MM.1S (cell line): ENCODE data around the gene CCDC158.

Experiments used
- DNase-seq: peaks from one replicate; pipeline ENCODE4 v3.0.0-alpha.2; 2015
- H2AFZ ChIP-seq: fragments of 300-600 bp; sonication (generic); 2 replicates; pipeline ENCODE4 v1.6.0; 2016; ENCODE audit warnings: antibody characterized with exemption, low read length
- H3F3A ChIP-seq: fragments of 300-600 bp; sonication (generic); 2 replicates; pipeline ENCODE4 v1.6.1; 2016; ENCODE audit warnings: mild to moderate bottlenecking, antibody characterized with exemption, low read length, moderate library complexity, mixed read lengths; ENCODE audit not compliant: insufficient read depth
- H3K27ac ChIP-seq: fragments of 300-600 bp; sonication (generic); 2 replicates; pipeline ENCODE4 v1.5.1; 2016; ENCODE audit warnings: mild to moderate bottlenecking, low read length
- H3K27me3 ChIP-seq: fragments of 300-600 bp; sonication (generic); replicated peaks from 2 replicates; pipeline ENCODE4 v1.6.0; 2016; ENCODE audit warnings: low read length; ENCODE audit not compliant: insufficient read depth
- H3K36me3 ChIP-seq: fragments of 300-600 bp; sonication (generic); replicated peaks from 2 replicates; pipeline ENCODE4 v1.6.1; 2016; ENCODE audit warnings: mild to moderate bottlenecking, low read length, mixed read lengths; ENCODE audit not compliant: insufficient read depth
- H3K4me1 ChIP-seq: fragments of 300-600 bp; sonication (generic); 2 replicates; pipeline ENCODE4 v1.6.1; 2016; ENCODE audit warnings: low read length, mixed read lengths
- H3K4me2 ChIP-seq: fragments of 300-600 bp; sonication (generic); 2 replicates; pipeline ENCODE4 v1.6.0; 2016; ENCODE audit warnings: low read depth, low read length
- H3K4me3 ChIP-seq: fragments of 300-600 bp; sonication (generic); 2 replicates; pipeline ENCODE4 v1.5.1; 2016; ENCODE audit warnings: low read length, mixed read lengths
- H3K79me2 ChIP-seq: fragments of 300-600 bp; sonication (generic); 2 replicates; pipeline ENCODE4 v1.6.1; 2016; ENCODE audit warnings: mixed run types, low read length, mixed read lengths
- H3K9ac ChIP-seq: fragments of 300-600 bp; sonication (generic); 2 replicates; pipeline ENCODE4 v1.6.1; 2016; ENCODE audit warnings: low read length, mixed read lengths
- H3K9me2 ChIP-seq: fragments of 300-600 bp; sonication (generic); replicated peaks from 2 replicates; pipeline ENCODE4 v1.6.1; 2016; ENCODE audit warnings: mild to moderate bottlenecking, low read length, mixed read lengths; ENCODE audit not compliant: insufficient read depth
- H3K9me3 ChIP-seq: fragments of 300-600 bp; sonication (generic); replicated peaks from 2 replicates; pipeline ENCODE4 v1.6.1; 2016; ENCODE audit warnings: mild to moderate bottlenecking, low read length, mixed read lengths; ENCODE audit not compliant: insufficient read depth
- H4K20me1 ChIP-seq: fragments of 300-600 bp; sonication (generic); 2 replicates; pipeline ENCODE4 v1.6.1; 2016; ENCODE audit warnings: mild to moderate bottlenecking, low read length, moderate library complexity, mixed read lengths; ENCODE audit not compliant: insufficient read depth
- EZH2 ChIP-seq: fragments of 300-600 bp; sonication (generic); optimal IDR thresholded peaks from 2 replicates; pipeline ENCODE3; 2017; ENCODE audit warnings: low read depth, mild to moderate bottlenecking, antibody characterized with exemption, low read length, mixed read lengths
- EZH2phosphoT487 ChIP-seq: fragments of 300-600 bp; sonication (generic); IDR thresholded peaks from 2 replicates; pipeline ENCODE4 v1.6.1; 2018; ENCODE audit warnings: antibody characterized with exemption, low read length
- TF ChIP-seq, protein P1 (sequence below): fragments of 300-600 bp; sonication (generic); IDR thresholded peaks from 2 replicates; pipeline ENCODE4 v1.5.1; 2016; ENCODE audit warnings: antibody characterized with exemption, low read length, mixed read lengths

Gene CCDC158

DNA sequence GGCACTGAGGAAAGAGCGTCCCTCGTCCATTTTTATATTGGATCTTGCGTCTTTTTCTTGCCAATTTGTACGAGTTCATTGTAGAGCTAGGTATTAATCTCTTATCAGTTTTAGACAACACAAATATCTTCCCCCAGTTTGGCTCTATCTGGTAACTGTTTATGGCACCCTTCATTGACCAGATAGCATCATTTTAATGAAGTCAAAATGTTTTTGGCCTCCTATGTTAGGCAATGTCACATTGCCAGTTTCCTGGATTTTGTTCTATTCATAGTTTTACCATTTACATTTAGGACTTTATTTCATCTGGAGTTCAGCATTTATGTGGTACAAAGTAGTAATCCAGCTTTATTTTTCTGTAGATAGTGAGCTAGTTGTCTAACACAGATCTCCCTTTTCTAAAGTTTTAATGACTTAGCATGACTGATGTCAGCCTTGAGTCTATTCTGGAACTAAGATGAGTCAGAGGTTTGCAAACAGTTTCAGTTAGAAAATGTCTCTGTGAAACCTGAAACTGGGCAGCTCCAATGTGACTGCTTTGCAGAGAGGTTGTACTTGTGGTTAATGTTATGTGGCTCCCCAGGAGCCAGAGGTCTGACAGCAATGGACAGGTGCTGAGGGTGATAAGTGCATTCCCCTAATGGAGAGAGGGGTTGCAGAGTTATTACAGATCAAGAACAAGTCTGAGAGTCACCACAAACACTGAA lies 119.7 kb downstream of the CCDC158 start:
- peak overlapping the region; percentile 53 for H3K4me2 ChIP-seq

DNA sequence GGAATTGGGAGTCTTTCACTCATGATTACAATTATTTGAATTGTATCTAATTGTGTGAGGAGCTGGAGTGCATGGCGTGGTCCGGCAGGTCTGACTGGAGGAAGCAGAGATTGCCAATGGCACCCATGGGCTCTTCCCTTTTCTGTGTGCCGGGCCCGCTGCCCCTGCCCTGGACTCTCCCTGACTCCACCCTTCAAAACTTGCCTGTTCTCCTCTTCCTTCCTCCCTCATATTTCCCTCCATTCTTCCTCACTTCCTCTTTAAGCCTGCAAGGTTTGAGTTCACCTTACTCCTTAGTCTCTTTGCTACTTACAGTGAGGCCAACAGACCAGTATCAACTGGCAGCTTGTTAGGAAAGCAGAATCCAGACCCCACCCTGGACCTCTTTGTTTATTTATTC lies 120.9 kb downstream of the CCDC158 start:
- Histone ChIP-seq H2AFZ (no peak overlapping the region), H3K4me3 (no peak overlapping the region), H3K9me3 (no peaks in the 10 kb centered on the region), H3F3A (peaks cover 21% of the 10 kb centered on the region), H3K4me1 (peaks cover 53% of the 10 kb centered on the region), H4K20me1 (no peaks in the 10 kb centered on the region), H3K27ac (no peak overlapping the region; the same call in 1 of the 2 replicates), H3K27me3 (no peaks in the 10 kb centered on the region), H3K4me2 (no peak overlapping the region), H3K9me2 (no peaks in the 10 kb centered on the region), H3K79me2 (peaks cover 16% of the 10 kb centered on the region), H3K9ac (no peak overlapping the region), H3K36me3 (no peaks in the 10 kb centered on the region)
- no peak for DNase-seq
- TF ChIP-seq EZH2phosphoT487 (no peak), EZH2 (no peak)
- TF ChIP-seq, protein P1, sequence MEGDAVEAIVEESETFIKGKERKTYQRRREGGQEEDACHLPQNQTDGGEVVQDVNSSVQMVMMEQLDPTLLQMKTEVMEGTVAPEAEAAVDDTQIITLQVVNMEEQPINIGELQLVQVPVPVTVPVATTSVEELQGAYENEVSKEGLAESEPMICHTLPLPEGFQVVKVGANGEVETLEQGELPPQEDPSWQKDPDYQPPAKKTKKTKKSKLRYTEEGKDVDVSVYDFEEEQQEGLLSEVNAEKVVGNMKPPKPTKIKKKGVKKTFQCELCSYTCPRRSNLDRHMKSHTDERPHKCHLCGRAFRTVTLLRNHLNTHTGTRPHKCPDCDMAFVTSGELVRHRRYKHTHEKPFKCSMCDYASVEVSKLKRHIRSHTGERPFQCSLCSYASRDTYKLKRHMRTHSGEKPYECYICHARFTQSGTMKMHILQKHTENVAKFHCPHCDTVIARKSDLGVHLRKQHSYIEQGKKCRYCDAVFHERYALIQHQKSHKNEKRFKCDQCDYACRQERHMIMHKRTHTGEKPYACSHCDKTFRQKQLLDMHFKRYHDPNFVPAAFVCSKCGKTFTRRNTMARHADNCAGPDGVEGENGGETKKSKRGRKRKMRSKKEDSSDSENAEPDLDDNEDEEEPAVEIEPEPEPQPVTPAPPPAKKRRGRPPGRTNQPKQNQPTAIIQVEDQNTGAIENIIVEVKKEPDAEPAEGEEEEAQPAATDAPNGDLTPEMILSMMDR: no peak

More for the DNA sequence above, 119.7 kb downstream of the CCDC158 start:
- H3K36me3 ChIP-seq: no peaks in the 10 kb centered on the region
- H3K79me2 ChIP-seq: peaks cover 28% of the 10 kb centered on the region
- H3K9ac ChIP-seq: peak overlapping the region; percentile 38; the same call in 1 of the 2 replicates
- H3K4me3 ChIP-seq: no peak overlapping the region
- no peaks in the 10 kb centered on the region for H4K20me1 ChIP-seq
- H3F3A ChIP-seq: peaks cover 33% of the 10 kb centered on the region
- peaks cover 58% of the 10 kb centered on the region for H3K4me1 ChIP-seq
- peak overlapping the region; percentile 88 for H3K27ac ChIP-seq
- no peaks in the 10 kb centered on the region for H3K27me3 ChIP-seq
- peak; percentile 98 for DNase-seq
- no peaks in the 10 kb centered on the region for H3K9me2 ChIP-seq
- TF ChIP-seq, protein P1: no peak
- TF ChIP-seq EZH2: no peak
- no peak overlapping the region for H2AFZ ChIP-seq
- no peaks in the 10 kb centered on the region for H3K9me3 ChIP-seq

DNA sequence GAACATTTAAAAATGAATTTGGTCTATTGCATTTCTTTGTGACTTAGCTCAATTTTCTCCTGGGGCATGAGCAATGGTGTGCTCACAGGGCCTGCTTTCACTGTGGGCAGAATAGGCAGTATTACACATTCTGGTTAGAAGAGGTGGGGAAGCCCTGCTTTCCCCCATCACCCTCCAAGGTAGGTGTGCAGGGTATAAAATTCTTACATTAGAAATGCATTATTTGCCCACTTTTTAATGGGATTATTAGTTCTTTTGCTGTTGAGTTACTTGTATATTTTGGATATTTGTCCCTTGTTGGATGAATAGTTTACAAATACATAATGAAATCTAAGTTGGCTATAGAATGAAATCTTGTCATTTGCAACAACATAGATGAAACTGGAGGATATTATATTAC lies 122.7 kb downstream of the CCDC158 start:
- Histone ChIP-seq H3K79me2 (no peaks in the 10 kb centered on the region), H3K9me3 (no peaks in the 10 kb centered on the region), H3K27me3 (no peaks in the 10 kb centered on the region), H3K9ac (no peak overlapping the region), H3K9me2 (no peaks in the 10 kb centered on the region), H3F3A (peaks cover 18% of the 10 kb centered on the region), H3K27ac (no peak overlapping the region), H3K36me3 (no peaks in the 10 kb centered on the region), H2AFZ (no peak overlapping the region), H3K4me2 (no peak overlapping the region), H3K4me1 (peaks cover 39% of the 10 kb centered on the region), H3K4me3 (no peak overlapping the region), H4K20me1 (no peaks in the 10 kb centered on the region)
- DNase-seq: no peak
- TF ChIP-seq, protein P1: no peak
- TF ChIP-seq EZH2 (no peak), EZH2phosphoT487 (no peak)
